Endothelial cell of umbilical vein (primary cell): ENCODE results near the gene FAAH. TPM values are rescaled to one million over a fixed set of nuclear protein-coding genes. Genes with fewer than 3 reads are reported as not detected.

Experiments
- BruUV-seq: library from RNA; stranded (reverse); fragments of 400-500 nt; replicated peaks from 2 replicates; lab custom pipeline; 2021; lab: Mats Ljungman, UMichigan
- CTCF ChIA-PET: fragments of 300-600, 350-600 bp; sonication (Branson Sonifier 250); formaldehyde crosslinking; loops from one replicate; lab custom pipeline; 2021; ENCODE audit warnings: antibody characterized with exemption, inconsistent platforms; lab: Charles Lee
- POLR2A ChIA-PET: fragments of 300-600, 350-600 bp; sonication (Branson Sonifier 250); formaldehyde crosslinking; loops from one replicate; lab custom pipeline; 2021; ENCODE audit warnings: antibody characterized with exemption, inconsistent platforms; lab: Charles Lee
- DNase-seq: peaks from one replicate; pipeline ENCODE4 v3.0.0-alpha.2; 2011; ENCODE audit warnings: low read depth, low spot score
- FAIRE-seq: peaks from 2 replicates; lab custom pipeline; 2011; peaks lifted over from hg19 to GRCh38; lab: Jason Lieb, UNC
- H2AFZ ChIP-seq: 2 replicates; pipeline ENCODE4 v1.6.0; 2012; ENCODE audit warnings: low read depth, low read length, control low read depth, inconsistent platforms
- H3K27ac ChIP-seq: 2 replicates; pipeline ENCODE4 v1.5.1; 2011; ENCODE audit warnings: low read depth, mild to moderate bottlenecking, control low read depth, low read length, moderate library complexity; ENCODE audit not compliant: insufficient read depth
- H3K27me3 ChIP-seq, 2 experiments: 2 replicates each; pipeline versions ENCODE4 v1.6.0 to v1.6.1; 2011; ENCODE audit warnings: low read length in 2 of 2, mixed read lengths in 1 of 2; ENCODE audit not compliant: control insufficient read depth in 2 of 2, insufficient read depth in 2 of 2
- H3K36me3 ChIP-seq, 2 experiments: 2 replicates in 1 of 2; 3 replicates in 1 of 2; pipeline ENCODE4 v1.5.1; 2011; ENCODE audit warnings: low read length in 2 of 2, mild to moderate bottlenecking in 1 of 2, moderate library complexity in 1 of 2; ENCODE audit not compliant: control insufficient read depth in 2 of 2, insufficient read depth in 2 of 2; ENCODE audit errors: extremely low read depth in 1 of 2
- H3K4me1 ChIP-seq: 3 replicates; pipeline ENCODE4 v1.5.1; 2011; ENCODE audit warnings: mild to moderate bottlenecking, low read length; ENCODE audit not compliant: control insufficient read depth, insufficient read depth; ENCODE audit errors: extremely low read depth
- H3K4me2 ChIP-seq: 2 replicates; pipeline ENCODE4 v1.6.1; 2011; ENCODE audit warnings: low read length, control low read depth, mixed read lengths; ENCODE audit not compliant: insufficient read depth
- H3K4me3 ChIP-seq, 3 experiments: fragments of 200-600 bp in 1 of 3; sonication (generic), shearing (Covaris generic) in 1 of 3; replicated peaks in 1 of 3; 2 replicates each; pipeline ENCODE4 v1.5.1; 2011 to 2016; ENCODE audit warnings: control low read depth in 3 of 3, low read length in 3 of 3, mild to moderate bottlenecking in 2 of 3, inconsistent platforms in 1 of 3, low read depth in 1 of 3, moderate library complexity in 1 of 3; ENCODE audit not compliant: insufficient read depth in 1 of 3
- H3K79me2 ChIP-seq: 2 replicates; pipeline ENCODE4 v1.6.0; 2012; ENCODE audit warnings: low read length, inconsistent platforms; ENCODE audit not compliant: control insufficient read depth, insufficient read depth
- H3K9ac ChIP-seq: replicated peaks from 2 replicates; pipeline ENCODE3; 2011; ENCODE audit warnings: low read length, control low read depth; ENCODE audit not compliant: insufficient read depth; ENCODE audit errors: extremely low read depth
- H3K9me1 ChIP-seq: replicated peaks from 3 replicates; pipeline ENCODE4 v1.6.0; 2011; ENCODE audit warnings: mild to moderate bottlenecking, low read length; ENCODE audit not compliant: control insufficient read depth, insufficient read depth; ENCODE audit errors: extremely low read depth
- H3K9me3 ChIP-seq: replicated peaks from 2 replicates; pipeline ENCODE4 v1.5.1; 2012; ENCODE audit warnings: low read length, inconsistent platforms; ENCODE audit not compliant: control insufficient read depth, insufficient read depth
- H4K20me1 ChIP-seq: replicated peaks from 2 replicates; pipeline ENCODE3; 2011; ENCODE audit warnings: mild to moderate bottlenecking, low read length; ENCODE audit not compliant: control insufficient read depth, insufficient read depth; ENCODE audit errors: extremely low read depth
- CTCF ChIP-seq, 2 donors: IDR thresholded peaks; 1 replicate in 1 of 2; 2 replicates in 1 of 2; pipeline ENCODE4 v1.5.1; 2011; ENCODE audit warnings: low read length in 2 of 2, mild to moderate bottlenecking in 2 of 2, moderate library complexity in 2 of 2, control low read depth in 1 of 2, inconsistent platforms in 1 of 2, low read depth in 1 of 2; ENCODE audit not compliant: insufficient read depth in 1 of 2; ENCODE audit errors: extremely low read depth in 1 of 2
- EZH2 ChIP-seq: IDR thresholded peaks from 2 replicates; pipeline ENCODE4 v1.6.1; 2012; ENCODE audit warnings: borderline replicate concordance, low read depth, mild to moderate bottlenecking, moderate library complexity, low read length, inconsistent platforms; ENCODE audit not compliant: severe bottlenecking
- FOS ChIP-seq: IDR thresholded peaks from 2 replicates; pipeline ENCODE4 v1.6.1; 2011; ENCODE audit warnings: mild to moderate bottlenecking, low read length, moderate library complexity, borderline replicate concordance; ENCODE audit not compliant: insufficient read depth
- GATA2 ChIP-seq: IDR thresholded peaks from 2 replicates; pipeline ENCODE4 v1.7.0; 2011; ENCODE audit warnings: low read depth, mild to moderate bottlenecking, moderate library complexity, mixed read lengths, low read length; ENCODE audit not compliant: insufficient read length, insufficient read depth
- JUN ChIP-seq: IDR thresholded peaks from 2 replicates; pipeline ENCODE4 v1.6.1; 2011; ENCODE audit warnings: borderline replicate concordance, low read depth; ENCODE audit not compliant: insufficient read length, insufficient read depth
- MAX ChIP-seq: IDR thresholded peaks from 2 replicates; pipeline ENCODE4 v1.6.1; 2011; ENCODE audit not compliant: insufficient read depth, insufficient read length
- MYC ChIP-seq: IDR thresholded peaks from one replicate; pipeline ENCODE4 v1.6.1; 2011; ENCODE audit warnings: mild to moderate bottlenecking, low read depth, low read length
- POLR2A ChIP-seq: IDR thresholded peaks from 2 replicates; pipeline ENCODE4 v1.6.1; 2012; ENCODE audit warnings: low read depth, mild to moderate bottlenecking, control low read depth, low read length
- POLR2AphosphoS5 ChIP-seq: IDR thresholded peaks from 2 replicates; pipeline ENCODE4 v1.6.1; 2012; ENCODE audit warnings: low read depth, mild to moderate bottlenecking, control low read depth, low read length, moderate library complexity; ENCODE audit not compliant: insufficient read depth
- dilution Hi-C: fragments of 300-500 bp; cut with MboI; formaldehyde crosslinking; loops from one replicate; pipeline ENCODE4 v1.15.0; 2019; ENCODE audit warnings: low sequenced_read_pairs; ENCODE audit not compliant: extremely low pct_ligation_motif_present
- intact Hi-C: fragments of 100-400 bp; cut with micrococcal nuclease; formaldehyde crosslinking; loops from one replicate; pipeline ENCODE4 v1.10.0; 2022
- polyA plus RNA-seq, 4 experiments: library from polyadenylated mRNA; depleted of rRNA in 3 of 4; stranded (reverse) in 3 of 4; unstranded in 1 of 4; fragments of >200 nt; gene quantifications; 2 replicates each; pipeline versions ENCODE4 v1.2.1 to v1.2.3, GENCODE V29; 2011 to 2012; ENCODE audit warnings: missing spikeins in 1 of 4
- total RNA-seq: library from RNA; stranded (reverse); gene quantifications from 2 replicates; pipeline ENCODE4 v1.2.3, GENCODE V29; 2021

The FAAH gene
- total and polyA plus RNA-seq, 2 donors (not counting 3 experiments of a cell fraction or from before 2014, with no cell fraction given): 0.47 to 1.5 TPM

- intact Hi-C loops (no loop called here), dilution Hi-C loops (no loop called here)
- Histone ChIP-seq H3K79me2 (no peaks in the 10 kb centered on the region), H3K9ac (no peak overlapping the region), H3K4me3 (no peak overlapping the region), H3K4me1 (no peaks in the 10 kb centered on the region), H3K9me3 (no peaks in the 10 kb centered on the region), H2AFZ (no peak overlapping the region), H3K27me3 (no peaks in the 10 kb centered on the region), H4K20me1 (no peaks in the 10 kb centered on the region), H3K27ac (no peak overlapping the region), H3K36me3 (no peaks in the 10 kb centered on the region), H3K4me2 (no peak overlapping the region), H3K9me1 (no peaks in the 10 kb centered on the region)
- no TSS peak for BruUV-seq
- CTCF ChIA-PET: interaction anchor here (1.2 to 1.4 kb wide), 2 partner anchors 19 to 46 kb away, joined by 3 read pairs; no protein-coding TSS in a partner anchor
- POLR2A ChIA-PET: no interaction called here
- TF ChIP-seq MAX (no peak), EZH2 (no peak), FOS (no peak), JUN (no peak), GATA2 (no peak), MYC (no peak), POLR2A (no peak), CTCF (IDR thresholded peaks at IDR 0.05; ENCODE audit: extremely low read depth in 1 of 2, insufficient read depth in 1 of 2, low read depth in 1 of 2, low read length in 2 of 2) (no peak), POLR2AphosphoS5 (no peak)
- FAIRE-seq: no peak
- no peak for DNase-seq
These were observed 14.1 kb upstream of the FAAH start for GRCh38 chr1:46379996-46380395.
